Central memory CD8-positive, alpha-beta T cell (primary cell): ENCODE results near the gene RLBP1.
A peak's percentile ranks its signal among the peaks of the same experiment; 100 is the strongest.

ENCODE experiments used
- ATAC-seq: fragments of 150-1000 bp; cut with Tn5 transposase; replicated peaks from 2 replicates; pipeline ENCODE4 v1.10.0; 2022; ENCODE audit warnings: mild to moderate bottlenecking, moderate FRiP score, moderate number of reproducible peaks; ENCODE audit not compliant: poor library complexity, severe bottlenecking; ENCODE audit errors: extremely low read depth
- DNase-seq, 2 donors: peaks; one replicate each; pipeline ENCODE4 v3.0.0; 2021; ENCODE audit warnings: low spot score in 2 of 2
- H3K27ac Mint-ChIP-seq: one replicate; pipeline ENCODE4 v1.8.0; 2022; ENCODE audit warnings: low read depth, mild to moderate bottlenecking, moderate library complexity, mixed read lengths
- H3K27me3 Mint-ChIP-seq: one replicate; pipeline ENCODE4 v1.8.0; 2022; ENCODE audit warnings: mixed read lengths
- H3K36me3 Mint-ChIP-seq: one replicate; pipeline ENCODE4 v1.8.0; 2022; ENCODE audit warnings: mild to moderate bottlenecking, moderate library complexity, mixed read lengths; ENCODE audit not compliant: insufficient read depth
- H3K4me1 Mint-ChIP-seq: one replicate; pipeline ENCODE4 v1.8.0; 2022; ENCODE audit warnings: mixed read lengths
- H3K4me3 Mint-ChIP-seq: one replicate; pipeline ENCODE4 v1.8.0; 2022; ENCODE audit warnings: mild to moderate bottlenecking, moderate library complexity, mixed read lengths
- H3K9me3 Mint-ChIP-seq: one replicate; pipeline ENCODE4 v1.8.0; 2022; ENCODE audit warnings: mixed read lengths

RLBP1 gene

DNA sequence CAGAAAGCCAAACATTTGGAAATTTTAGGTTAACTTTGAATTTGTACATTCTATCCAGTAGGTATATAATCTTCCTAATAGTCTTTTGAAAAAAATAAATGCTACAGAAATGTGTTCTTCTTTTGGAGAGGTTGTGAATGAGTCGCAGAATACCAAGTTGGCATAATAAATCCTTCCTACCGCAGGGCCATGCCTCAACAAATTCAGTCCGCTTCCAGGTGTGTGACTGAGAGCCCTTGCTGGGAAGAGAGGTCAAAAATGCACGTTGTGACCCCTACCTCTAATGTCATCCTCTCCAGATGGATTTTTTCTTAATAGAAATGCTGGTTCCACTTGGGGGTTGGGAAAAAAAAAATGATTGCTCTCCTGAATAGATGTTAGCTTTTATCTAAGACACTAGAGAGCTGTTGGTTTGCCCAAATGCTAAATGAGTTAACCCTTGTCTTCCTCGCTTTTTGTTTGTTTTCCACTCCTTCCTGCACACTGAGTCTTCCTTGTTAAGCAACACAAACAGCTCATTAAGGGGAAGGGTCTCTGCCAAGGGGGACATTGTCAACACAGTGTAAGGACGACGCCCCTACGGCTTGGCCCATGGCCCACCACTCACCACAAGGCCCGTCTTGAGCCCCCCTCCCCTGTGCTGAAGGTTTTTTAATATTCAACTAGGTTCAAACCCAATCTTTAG is 33.9 kb downstream of the RLBP1 start:
- no peaks in the 10 kb centered on the region for H3K27me3 Mint-ChIP-seq
- H3K9me3 Mint-ChIP-seq, result no peaks in the 10 kb centered on the region
- DNase-seq (no peak), ATAC-seq (no peak)
- no peaks in the 10 kb centered on the region for H3K4me1 Mint-ChIP-seq
- peaks cover 43% of the 10 kb centered on the region for H3K36me3 Mint-ChIP-seq
- H3K4me3 Mint-ChIP-seq, result no peak overlapping the region
- H3K27ac Mint-ChIP-seq, result no peak overlapping the region

DNA sequence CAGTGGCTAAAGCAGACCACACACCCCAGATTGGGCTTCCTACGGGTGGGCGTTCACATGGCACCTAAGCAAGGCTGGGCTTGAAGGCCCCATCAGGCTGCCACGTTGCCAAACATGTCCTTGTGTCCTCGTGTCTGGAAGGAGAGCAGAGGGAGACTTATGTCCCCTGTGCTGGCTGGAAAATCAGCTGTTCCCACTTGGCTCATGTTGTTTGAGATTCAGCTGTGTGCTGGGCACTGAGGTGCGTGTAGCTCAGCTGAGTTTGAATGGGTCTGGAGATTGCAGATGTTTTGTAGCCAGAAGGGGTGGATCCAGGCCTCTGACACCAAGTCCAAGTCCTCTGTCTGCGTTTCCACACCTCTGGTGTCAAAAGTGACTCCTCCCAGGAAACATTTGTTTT is 34.6 kb downstream of the RLBP1 start:
- H3K4me3 Mint-ChIP-seq, result no peak overlapping the region
- no peaks in the 10 kb centered on the region for H3K9me3 Mint-ChIP-seq
- no peaks in the 10 kb centered on the region for H3K4me1 Mint-ChIP-seq
- H3K36me3 Mint-ChIP-seq, result peaks cover 38% of the 10 kb centered on the region
- ATAC-seq, result no peak
- H3K27ac Mint-ChIP-seq, result no peak overlapping the region
- no peak for DNase-seq
- H3K27me3 Mint-ChIP-seq, result no peaks in the 10 kb centered on the region

DNA sequence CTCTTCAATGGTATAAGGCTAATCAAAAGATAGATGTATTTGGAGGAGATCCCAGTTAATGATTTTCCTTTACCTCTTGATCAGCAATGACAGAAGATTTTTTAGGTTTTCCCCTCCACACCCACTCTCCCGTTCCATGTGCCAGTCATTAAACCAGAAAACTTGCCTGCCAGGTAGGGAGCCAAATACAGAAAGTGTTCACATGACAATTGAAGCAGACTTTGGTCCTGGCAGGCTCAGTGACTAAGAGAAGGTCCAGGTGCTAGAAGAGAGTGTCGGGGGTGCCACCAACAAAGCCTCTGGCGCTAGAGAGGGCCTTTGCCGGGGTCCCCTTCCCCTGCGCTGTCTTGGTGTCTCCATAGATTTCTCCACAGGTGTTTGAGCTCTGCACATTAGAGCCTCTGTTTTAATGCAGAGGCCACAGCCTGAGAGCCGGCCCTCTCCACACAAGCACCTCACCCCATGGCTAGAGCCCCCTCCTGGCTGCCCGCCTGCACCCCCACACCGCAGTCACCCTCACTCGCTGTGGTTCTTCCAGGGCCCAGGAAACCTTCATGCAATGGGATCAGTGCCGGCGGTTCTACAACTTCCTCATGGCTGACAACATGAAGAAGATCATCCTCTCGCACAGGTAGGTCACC is 36.4 kb downstream of the RLBP1 start:
- Mint-ChIP-seq H3K9me3 (no peaks in the 10 kb centered on the region), H3K4me3 (no peak overlapping the region), H3K27ac (no peak overlapping the region), H3K4me1 (no peaks in the 10 kb centered on the region), H3K36me3 (peaks cover 27% of the 10 kb centered on the region), H3K27me3 (no peaks in the 10 kb centered on the region)
- DNase-seq (no peak), ATAC-seq (no peak)

DNA sequence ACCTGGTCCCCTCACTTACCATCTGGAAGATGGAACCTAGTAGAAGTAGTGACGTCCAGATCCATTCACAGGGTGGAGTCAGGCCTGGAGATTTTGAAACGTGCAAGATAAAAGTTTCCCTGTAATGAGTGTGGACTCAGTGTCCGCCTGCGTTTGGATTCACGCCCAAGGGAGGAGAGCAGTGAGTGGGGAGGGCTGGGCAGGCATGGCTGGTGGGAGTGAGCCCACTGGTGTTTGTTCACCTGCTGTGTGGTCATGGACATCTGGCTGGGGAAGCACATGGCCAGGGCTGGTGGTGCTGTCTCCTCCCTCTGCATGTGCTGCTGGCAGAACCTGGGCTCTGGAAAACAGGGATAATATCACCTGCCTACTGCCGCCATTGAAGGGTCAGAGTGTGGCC is 37.0 kb downstream of the RLBP1 start:
- no peak for DNase-seq
- H3K27me3 Mint-ChIP-seq, result no peaks in the 10 kb centered on the region
- no peaks in the 10 kb centered on the region for H3K9me3 Mint-ChIP-seq
- H3K27ac Mint-ChIP-seq, result no peak overlapping the region
- H3K4me3 Mint-ChIP-seq, result no peak overlapping the region
- no peaks in the 10 kb centered on the region for H3K4me1 Mint-ChIP-seq
- no peak for ATAC-seq
- peaks cover 22% of the 10 kb centered on the region for H3K36me3 Mint-ChIP-seq

DNA sequence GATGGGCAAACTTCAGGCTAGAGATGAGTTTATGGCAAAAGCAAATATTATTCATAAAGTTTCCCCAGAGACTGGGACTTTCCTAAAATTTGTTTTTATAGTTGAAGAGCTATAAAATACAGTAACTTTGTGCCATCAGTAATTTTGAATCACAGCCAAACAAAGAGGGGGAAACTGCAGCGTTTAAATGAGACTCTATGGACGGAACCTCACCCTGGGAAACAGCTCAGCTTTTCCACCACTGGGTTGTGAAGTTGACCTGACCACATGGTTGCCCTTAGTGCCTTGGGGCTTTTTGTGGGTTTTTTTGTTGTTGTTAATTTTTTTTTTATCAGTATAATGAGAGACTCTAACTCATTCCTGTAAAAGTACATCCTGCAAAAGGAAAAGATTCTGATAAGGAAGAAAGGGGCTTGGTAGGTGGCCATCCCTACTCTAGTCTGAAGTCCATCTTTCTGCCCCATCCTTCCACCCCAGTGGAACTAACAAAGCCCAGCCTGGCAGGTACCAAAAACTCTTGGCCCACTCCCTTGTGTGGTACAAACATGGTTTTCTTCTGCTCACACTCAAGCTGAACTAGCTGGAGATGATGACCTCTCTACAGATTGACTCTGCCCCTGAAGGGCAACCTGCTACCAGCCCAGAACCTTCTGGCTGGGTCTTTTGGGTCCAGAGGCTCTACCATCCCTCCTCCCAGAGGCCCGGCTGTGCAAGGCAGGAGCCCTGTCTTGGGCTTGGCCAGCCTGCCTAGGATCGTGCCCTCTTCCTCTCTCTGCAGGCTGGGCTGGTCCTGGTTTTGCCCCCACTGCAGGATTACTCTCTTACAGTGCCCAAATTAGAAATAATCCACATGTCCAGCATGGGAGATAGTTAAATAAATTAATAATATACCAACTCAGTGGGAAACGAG is 41.2 kb downstream of the RLBP1 start:
- Mint-ChIP-seq H3K27me3 (no peaks in the 10 kb centered on the region), H3K9me3 (no peaks in the 10 kb centered on the region), H3K27ac (no peak overlapping the region), H3K4me1 (peaks cover 5% of the 10 kb centered on the region), H3K4me3 (no peak overlapping the region), H3K36me3 (peaks cover 20% of the 10 kb centered on the region)
- ATAC-seq, result no peak
- no peak for DNase-seq

DNA sequence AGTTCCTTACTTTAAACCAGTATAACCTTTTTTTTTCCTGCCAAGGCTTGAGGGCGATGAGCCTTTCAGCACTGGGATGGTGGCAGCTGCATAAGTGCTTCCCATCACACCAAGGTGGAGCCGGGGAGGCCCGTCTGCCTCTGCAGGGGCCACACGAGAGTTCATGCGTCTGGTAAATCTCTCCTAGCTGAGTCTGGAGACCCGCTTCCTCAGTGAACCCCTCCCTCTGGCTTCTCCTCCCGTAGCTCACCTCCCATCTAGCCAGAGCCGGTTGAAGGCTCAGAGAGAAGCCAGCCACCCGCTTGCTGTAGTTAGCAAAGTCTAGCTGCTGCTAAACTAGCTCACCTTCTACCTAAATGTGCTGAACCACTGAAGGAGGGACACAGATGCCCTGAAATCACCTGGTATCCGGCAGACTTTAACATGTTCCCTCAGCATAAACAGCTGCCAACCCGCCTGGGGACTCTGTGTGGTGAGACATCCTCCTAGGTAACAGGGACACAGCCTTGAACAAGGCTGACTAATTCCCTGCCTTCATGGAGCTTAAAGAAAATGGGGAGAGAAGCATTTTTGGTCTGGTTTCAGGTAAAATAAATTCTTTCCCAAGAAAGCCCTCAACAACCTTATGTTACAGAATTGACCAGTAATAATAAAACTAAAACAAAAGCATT is 42.9 kb downstream of the RLBP1 start:
- H3K4me3 Mint-ChIP-seq, result no peak overlapping the region
- H3K27ac Mint-ChIP-seq, result no peak overlapping the region
- DNase-seq (no peak), ATAC-seq (no peak)
- peaks cover 25% of the 10 kb centered on the region for H3K36me3 Mint-ChIP-seq
- H3K27me3 Mint-ChIP-seq, result no peaks in the 10 kb centered on the region
- H3K9me3 Mint-ChIP-seq, result no peaks in the 10 kb centered on the region
- peaks cover 5% of the 10 kb centered on the region for H3K4me1 Mint-ChIP-seq

DNA sequence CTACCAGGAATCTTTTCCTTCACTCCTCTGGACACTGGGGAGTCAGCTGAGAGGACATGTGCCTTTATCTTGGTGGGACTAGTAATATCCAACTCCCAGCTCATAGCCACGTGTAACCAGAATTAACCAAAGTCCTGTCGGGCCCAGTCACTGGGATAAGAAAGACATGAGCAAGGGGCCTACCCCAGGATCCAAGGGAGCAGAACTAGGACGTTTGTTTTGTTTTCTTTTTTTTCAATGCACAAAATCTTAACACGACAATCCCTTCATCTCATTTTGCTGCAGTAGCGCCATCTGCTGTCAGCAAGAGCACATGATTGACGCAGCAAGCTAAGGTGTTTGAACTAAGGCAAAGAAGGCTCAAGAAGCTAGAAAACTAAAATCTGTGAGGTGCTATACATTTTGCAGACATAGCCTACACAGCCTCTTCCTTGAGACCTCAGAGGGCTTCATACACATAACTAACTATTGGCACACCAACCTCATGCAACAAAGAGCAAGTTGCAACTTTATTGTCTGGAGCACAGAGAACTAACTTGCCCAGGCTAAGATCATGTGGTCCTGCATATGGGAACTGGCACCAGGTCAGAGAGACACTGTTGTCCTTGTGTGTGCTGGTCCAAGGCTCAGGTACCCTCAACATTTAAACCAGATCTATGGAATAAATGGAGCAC is 43.6 kb downstream of the RLBP1 start:
- Mint-ChIP-seq H3K27me3 (no peaks in the 10 kb centered on the region), H3K9me3 (no peaks in the 10 kb centered on the region), H3K27ac (no peak overlapping the region), H3K4me3 (no peak overlapping the region), H3K36me3 (peaks cover 25% of the 10 kb centered on the region), H3K4me1 (peaks cover 5% of the 10 kb centered on the region)
- ATAC-seq (no peak), DNase-seq (peak; percentile 38 to 42)

DNA sequence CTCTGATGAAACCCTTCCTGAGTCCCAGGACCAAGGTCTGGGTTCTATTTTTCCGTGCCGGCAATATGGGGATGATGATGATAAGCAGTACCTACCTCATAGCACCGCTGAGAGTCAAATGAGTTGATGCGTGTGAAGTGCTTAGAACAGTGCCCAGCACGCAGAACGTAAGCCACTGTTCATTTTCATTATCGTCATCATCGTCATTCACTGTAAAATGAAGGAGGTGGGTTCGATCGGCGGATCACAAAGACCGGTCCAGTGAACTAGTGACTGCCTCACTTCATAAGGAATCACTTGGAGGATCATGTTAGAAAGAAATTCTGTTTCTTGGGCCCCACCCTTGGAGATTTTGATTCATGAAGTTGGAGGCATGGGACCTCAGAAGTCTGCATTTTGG is 44.3 kb downstream of the RLBP1 start:
- no peaks in the 10 kb centered on the region for H3K9me3 Mint-ChIP-seq
- no peak for DNase-seq
- H3K27me3 Mint-ChIP-seq, result no peaks in the 10 kb centered on the region
- peaks cover 5% of the 10 kb centered on the region for H3K4me1 Mint-ChIP-seq
- no peak overlapping the region for H3K27ac Mint-ChIP-seq
- H3K4me3 Mint-ChIP-seq, result no peak overlapping the region
- H3K36me3 Mint-ChIP-seq, result peaks cover 27% of the 10 kb centered on the region
- no peak for ATAC-seq

DNA sequence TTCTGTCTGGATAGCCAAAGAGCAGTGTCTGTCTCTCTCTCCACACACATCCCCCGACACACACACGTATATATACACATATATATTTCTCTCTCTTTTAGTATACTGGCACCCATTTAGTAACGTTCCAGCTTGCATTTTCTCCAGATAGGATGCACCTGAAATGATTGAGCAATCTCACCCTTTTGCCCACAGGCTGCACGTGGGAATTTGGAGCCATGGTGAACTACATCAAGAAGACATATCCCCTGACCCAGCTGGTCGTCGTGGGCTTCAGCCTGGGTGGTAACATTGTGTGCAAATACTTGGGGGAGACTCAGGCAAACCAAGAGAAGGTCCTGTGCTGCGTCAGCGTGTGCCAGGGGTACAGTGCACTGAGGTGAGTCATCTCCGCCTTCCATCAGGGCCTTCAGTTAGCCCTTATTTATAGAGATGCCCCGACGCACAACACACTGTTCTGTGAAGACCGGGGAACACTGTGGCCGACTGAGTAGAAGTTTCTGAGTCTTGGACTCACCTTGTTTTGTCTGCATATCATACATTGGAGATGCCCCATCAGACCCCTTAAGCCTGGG is 45.7 kb downstream of the RLBP1 start:
- no peaks in the 10 kb centered on the region for H3K27me3 Mint-ChIP-seq
- no peak overlapping the region for H3K4me3 Mint-ChIP-seq
- ATAC-seq, result no peak
- no peak overlapping the region for H3K27ac Mint-ChIP-seq
- H3K4me1 Mint-ChIP-seq, result peaks cover 5% of the 10 kb centered on the region
- no peak for DNase-seq
- no peaks in the 10 kb centered on the region for H3K9me3 Mint-ChIP-seq
- peaks cover 27% of the 10 kb centered on the region for H3K36me3 Mint-ChIP-seq

DNA sequence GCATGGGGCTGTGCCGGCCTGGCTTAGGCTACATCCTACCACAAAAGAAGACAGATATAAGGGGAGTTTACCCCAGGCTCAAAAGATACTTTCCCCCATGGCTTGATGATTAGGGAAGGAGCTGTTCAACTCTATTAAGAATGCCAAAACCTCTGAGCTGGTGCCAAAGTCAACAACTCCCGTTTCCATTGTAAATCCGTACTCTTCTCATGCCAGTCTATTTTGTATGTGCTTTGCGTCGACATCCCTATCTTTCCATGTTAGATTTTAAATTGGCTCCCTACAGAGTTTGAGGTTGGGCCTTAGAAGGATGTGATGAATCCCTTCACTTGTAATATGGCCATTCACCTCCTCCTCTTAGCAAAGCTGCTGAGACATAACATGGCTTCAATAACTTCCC is 46.9 kb downstream of the RLBP1 start:
- Mint-ChIP-seq H3K4me1 (peaks cover 5% of the 10 kb centered on the region), H3K4me3 (no peak overlapping the region), H3K27ac (no peak overlapping the region), H3K9me3 (no peaks in the 10 kb centered on the region), H3K36me3 (peaks cover 27% of the 10 kb centered on the region), H3K27me3 (no peaks in the 10 kb centered on the region)
- no peak for DNase-seq
- ATAC-seq, result no peak

DNA sequence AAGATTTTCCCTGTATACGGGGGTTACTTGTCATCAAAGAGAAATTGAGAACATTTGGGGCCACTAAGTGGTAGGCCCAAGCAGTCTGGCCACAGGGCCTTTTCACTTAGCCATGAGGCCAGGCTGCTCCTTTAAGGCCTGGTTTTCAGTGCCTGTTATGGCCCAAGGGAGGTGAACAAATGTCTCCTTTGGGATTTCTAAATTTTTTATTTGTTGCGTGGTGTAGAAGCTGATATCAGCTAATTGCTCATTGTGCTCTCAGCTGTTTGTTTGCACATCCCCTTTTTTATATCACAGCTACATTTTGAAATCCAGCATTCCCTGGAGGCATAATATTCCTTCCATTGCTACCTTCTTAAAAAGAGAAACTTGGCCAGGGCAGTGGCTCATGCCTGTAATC is 48.5 kb downstream of the RLBP1 start:
- peaks cover 5% of the 10 kb centered on the region for H3K4me1 Mint-ChIP-seq
- ATAC-seq, result no peak
- no peak overlapping the region for H3K27ac Mint-ChIP-seq
- H3K36me3 Mint-ChIP-seq, result peaks cover 26% of the 10 kb centered on the region
- no peak for DNase-seq
- no peaks in the 10 kb centered on the region for H3K9me3 Mint-ChIP-seq
- no peaks in the 10 kb centered on the region for H3K27me3 Mint-ChIP-seq
- H3K4me3 Mint-ChIP-seq, result no peak overlapping the region
